ES-I3 (cell line): Measurements from ENCODE around the gene PPM1F.

Experiments
- H3K36me3 ChIP-seq: 2 replicates; pipeline ENCODE4 v1.6.1; 2013; ENCODE audit warnings: mild to moderate bottlenecking, low read length, control low read depth, moderate library complexity; ENCODE audit not compliant: insufficient read depth
- H3K4me1 ChIP-seq: 2 replicates; pipeline ENCODE4 v1.6.1; 2013; ENCODE audit warnings: mild to moderate bottlenecking, control low read depth, low read length; ENCODE audit not compliant: insufficient read depth
- H3K9ac ChIP-seq: 2 replicates; pipeline ENCODE4 v1.6.1; 2013; ENCODE audit warnings: low read depth, mild to moderate bottlenecking, low read length, moderate library complexity
- H3K9me3 ChIP-seq: 2 replicates; pipeline ENCODE4 v1.6.1; 2013; ENCODE audit warnings: mild to moderate bottlenecking, low read length, moderate library complexity; ENCODE audit not compliant: control insufficient read depth, insufficient read depth

Gene PPM1F

DNA sequence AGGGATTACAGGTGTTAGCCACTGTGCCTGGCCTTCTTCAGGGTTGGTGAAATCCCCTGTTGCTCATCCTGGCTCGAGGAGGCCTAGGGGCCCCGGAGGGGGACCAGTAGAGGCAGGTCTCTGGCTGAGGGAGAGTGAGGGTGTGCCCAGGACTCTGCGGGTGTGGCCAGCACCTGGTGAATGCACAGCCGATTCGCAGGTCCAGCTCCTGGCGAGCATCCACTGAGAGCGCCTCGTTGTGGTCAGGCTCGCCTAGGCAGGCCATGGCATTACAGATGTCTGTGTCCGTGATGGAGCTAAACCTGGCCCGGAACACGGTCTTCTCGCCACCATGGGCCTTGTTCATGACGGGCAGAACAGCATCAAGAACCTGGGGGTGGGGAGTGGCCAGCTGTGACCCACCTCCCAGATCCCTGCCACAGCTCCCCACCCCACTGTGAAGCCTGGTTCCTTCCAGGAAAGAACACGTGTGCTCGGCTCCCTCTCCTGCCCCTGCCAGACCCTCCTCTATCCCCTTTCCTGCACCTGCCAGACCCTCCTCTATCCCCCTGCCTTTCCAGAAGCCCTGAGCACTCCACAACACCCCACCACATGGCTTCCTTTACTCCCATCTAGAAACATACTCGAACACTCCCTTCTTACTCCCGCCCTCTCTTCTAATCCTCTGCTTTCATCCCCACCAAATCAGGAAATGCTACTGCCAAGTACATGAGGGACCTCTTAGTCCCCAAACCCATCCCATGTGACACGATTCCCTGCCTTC, 17.6 kb upstream of the PPM1F start:
- Histone ChIP-seq H3K9ac (no peak overlapping the region), H3K36me3 (peaks cover 20% of the 10 kb centered on the region), H3K4me1 (no peaks in the 10 kb centered on the region), H3K9me3 (no peaks in the 10 kb centered on the region)

GRCh38 chr22:21968452-21969129, 15.9 kb upstream of the PPM1F start:
- no peaks in the 10 kb centered on the region for H3K4me1 ChIP-seq
- no peak overlapping the region for H3K9ac ChIP-seq
- H3K9me3 ChIP-seq, result no peaks in the 10 kb centered on the region
- H3K36me3 ChIP-seq, result peaks cover 20% of the 10 kb centered on the region

- no peaks in the 10 kb centered on the region for H3K9me3 ChIP-seq
- H3K9ac ChIP-seq, result no peak overlapping the region
- no peaks in the 10 kb centered on the region for H3K4me1 ChIP-seq
- H3K36me3 ChIP-seq, result peaks cover 20% of the 10 kb centered on the region
Observed at GRCh38 chr22:21967693-21968271, 15.1 kb upstream of the PPM1F start.

- no peaks in the 10 kb centered on the region for H3K4me1 ChIP-seq
- H3K9ac ChIP-seq, result no peak overlapping the region
- H3K36me3 ChIP-seq, result peaks cover 21% of the 10 kb centered on the region
- no peaks in the 10 kb centered on the region for H3K9me3 ChIP-seq
Observed at GRCh38 chr22:21966643-21967516, 14.2 kb upstream of the PPM1F start.

DNA sequence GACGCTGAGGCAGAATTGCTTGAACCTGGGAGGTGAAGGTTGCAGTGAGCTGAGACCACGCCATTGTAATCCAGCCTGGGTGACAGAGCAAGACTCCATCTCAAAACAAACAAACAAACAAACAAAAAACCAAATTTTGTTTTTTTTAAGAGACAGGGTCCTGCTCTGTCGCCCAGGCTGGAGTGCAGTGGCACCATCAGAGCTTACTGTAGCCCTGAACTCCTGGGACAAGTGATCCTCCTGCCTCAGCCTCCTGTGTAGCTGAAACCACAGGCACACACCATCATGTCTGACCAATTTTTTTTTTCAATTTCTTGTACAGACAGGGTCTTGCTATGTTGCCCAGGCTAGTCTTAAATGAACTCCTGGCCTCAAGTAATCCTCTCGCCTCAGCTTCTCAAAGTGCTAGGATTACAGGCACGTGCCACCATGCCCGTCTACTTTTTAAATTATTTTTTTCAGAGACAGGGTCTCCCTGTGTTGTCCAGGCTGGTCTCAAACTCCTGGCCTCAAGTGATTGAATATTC, 13.2 kb upstream of the PPM1F start:
- H3K36me3 ChIP-seq, result peaks cover 20% of the 10 kb centered on the region
- no peaks in the 10 kb centered on the region for H3K4me1 ChIP-seq
- no peak overlapping the region for H3K9ac ChIP-seq
- no peaks in the 10 kb centered on the region for H3K9me3 ChIP-seq

- peaks cover 16% of the 10 kb centered on the region for H3K36me3 ChIP-seq
- no peaks in the 10 kb centered on the region for H3K9me3 ChIP-seq
- no peak overlapping the region for H3K9ac ChIP-seq
- no peaks in the 10 kb centered on the region for H3K4me1 ChIP-seq
Observed at GRCh38 chr22:21964918-21965484, 12.4 kb upstream of the PPM1F start.

DNA sequence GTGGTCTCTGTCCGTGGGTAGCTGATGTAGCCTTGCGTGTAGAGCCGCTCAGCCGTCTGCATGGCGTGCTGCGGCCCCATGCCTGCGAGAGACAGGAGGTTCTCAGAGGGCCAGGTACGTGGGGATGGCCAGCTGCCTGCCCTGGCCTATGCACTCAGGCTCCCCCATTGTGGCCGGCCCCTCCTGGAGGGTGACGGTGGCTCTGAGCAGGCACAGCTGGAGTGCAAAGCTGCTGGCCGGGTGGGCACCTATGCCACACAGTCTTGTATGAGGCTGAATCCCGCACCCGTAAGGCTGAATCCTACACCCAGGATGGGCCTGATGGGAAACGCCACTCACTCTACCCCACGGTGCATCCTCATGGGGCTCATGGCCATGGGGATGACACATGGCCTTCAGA, 11.6 kb upstream of the PPM1F start:
- H3K9ac ChIP-seq, result no peak overlapping the region
- no peaks in the 10 kb centered on the region for H3K9me3 ChIP-seq
- H3K4me1 ChIP-seq, result no peaks in the 10 kb centered on the region
- H3K36me3 ChIP-seq, result peaks cover 16% of the 10 kb centered on the region

GRCh38 chr22:21963790-21964211, 11.2 kb upstream of the PPM1F start:
- Histone ChIP-seq H3K36me3 (peaks cover 18% of the 10 kb centered on the region), H3K4me1 (no peaks in the 10 kb centered on the region), H3K9ac (no peak overlapping the region), H3K9me3 (no peaks in the 10 kb centered on the region)

DNA sequence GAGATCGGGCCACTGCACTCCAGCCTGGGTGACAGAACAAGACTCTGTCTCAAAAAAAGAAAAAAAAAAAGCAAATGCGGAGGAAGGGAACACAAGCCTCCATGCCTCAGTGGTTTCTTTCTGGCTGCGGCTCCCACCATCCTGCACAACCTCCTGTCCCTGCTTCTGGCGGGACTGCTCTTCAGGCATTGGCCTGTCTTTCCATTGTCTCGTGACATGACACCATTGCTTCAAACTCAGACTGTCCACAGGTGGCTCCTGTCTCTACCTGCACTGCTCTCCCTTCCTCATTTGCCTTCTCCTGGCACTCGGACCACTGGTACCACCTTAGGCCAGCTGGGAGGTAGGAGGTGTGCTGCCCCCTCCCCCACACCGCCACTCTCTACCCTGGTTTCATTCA, 10.6 kb upstream of the PPM1F start:
- peaks cover 18% of the 10 kb centered on the region for H3K36me3 ChIP-seq
- no peaks in the 10 kb centered on the region for H3K9me3 ChIP-seq
- H3K9ac ChIP-seq, result no peak overlapping the region
- H3K4me1 ChIP-seq, result no peaks in the 10 kb centered on the region

DNA sequence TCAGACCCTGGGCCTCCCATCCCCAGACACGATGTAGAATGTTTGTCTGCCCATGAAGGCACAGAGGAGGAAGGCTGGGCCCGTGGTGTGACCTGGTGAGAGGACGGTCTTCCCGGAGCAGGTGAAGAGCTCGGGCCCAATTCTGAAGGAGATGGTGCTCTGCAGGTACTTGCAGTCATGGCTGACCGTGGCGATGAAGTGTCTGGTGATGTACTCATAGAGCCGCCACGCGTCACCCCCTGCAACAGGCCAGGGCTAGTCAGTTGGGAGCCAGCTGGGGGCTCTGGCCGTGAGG, 10.0 kb upstream of the PPM1F start:
- Histone ChIP-seq H3K4me1 (no peaks in the 10 kb centered on the region), H3K9ac (no peak overlapping the region), H3K9me3 (no peaks in the 10 kb centered on the region), H3K36me3 (peaks cover 14% of the 10 kb centered on the region)

DNA sequence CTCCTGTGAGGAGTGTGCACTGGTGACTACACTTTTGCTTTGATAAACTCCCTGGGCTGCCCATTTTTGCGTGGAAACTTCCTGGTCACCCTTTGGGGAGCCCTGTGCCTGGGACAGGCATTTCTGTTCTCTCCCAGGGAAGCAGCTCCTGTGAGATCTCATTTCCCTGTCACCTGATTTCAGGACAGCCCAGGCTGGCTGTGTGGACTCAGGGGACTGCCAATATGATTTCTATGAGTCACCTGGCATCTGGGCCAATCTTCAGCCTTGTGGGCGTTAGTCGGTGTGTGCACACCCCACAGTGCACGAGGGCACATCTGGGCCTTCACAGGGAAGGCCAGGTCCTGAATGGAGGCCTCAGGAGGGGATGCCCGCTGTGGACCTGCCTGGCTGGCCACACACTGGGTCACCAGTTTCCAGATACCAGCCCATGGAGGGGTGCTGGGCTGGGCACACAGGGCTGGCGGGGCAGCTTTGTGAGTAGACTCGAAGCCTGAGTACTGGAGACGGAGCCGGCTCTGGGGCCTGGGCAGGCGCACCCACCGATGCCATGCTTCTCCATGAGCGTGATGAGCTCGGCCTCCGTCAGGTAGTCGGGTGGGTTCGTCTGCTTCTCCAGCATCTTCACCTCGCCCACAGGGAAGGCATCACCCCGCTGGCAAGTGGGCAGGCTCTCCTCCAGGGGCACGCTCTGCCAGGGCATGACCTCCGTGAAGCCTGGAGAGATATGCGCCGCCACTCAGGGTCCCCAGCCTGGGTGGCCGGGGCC, 9.4 kb upstream of the PPM1F start:
- Histone ChIP-seq H3K9me3 (no peaks in the 10 kb centered on the region), H3K4me1 (no peaks in the 10 kb centered on the region), H3K9ac (no peak overlapping the region), H3K36me3 (peaks cover 10% of the 10 kb centered on the region; the same call in 1 of the 2 replicates)

- no peaks in the 10 kb centered on the region for H3K9me3 ChIP-seq
- no peak overlapping the region for H3K9ac ChIP-seq
- peaks cover 10% of the 10 kb centered on the region; the same call in 1 of the 2 replicates for H3K36me3 ChIP-seq
- no peaks in the 10 kb centered on the region for H3K4me1 ChIP-seq
Observed at GRCh38 chr22:21961127-21961867, 8.6 kb upstream of the PPM1F start.
